Kidney (tissue), 14 donors: Measurements from ENCODE around the gene AUTS2. TPM values are rescaled to one million over a fixed set of nuclear protein-coding genes. Genes with fewer than 3 reads are reported as not detected.

ENCODE experiments used
- DNase-seq, 5 donors: peaks; one replicate each; pipeline ENCODE4 v3.0.0-alpha.2; 2013 to 2020
- FAIRE-seq: peaks from 2 replicates; lab custom pipeline; 2012; peaks lifted over from hg19 to GRCh38; lab: Jason Lieb, UNC
- H3K27ac ChIP-seq, 2 donors: one replicate each; pipeline ENCODE4 v1.7.0; 2013; ENCODE audit warnings: low read depth in 2 of 2, low read length in 2 of 2, inconsistent platforms in 1 of 2
- H3K27me3 ChIP-seq: one replicate; pipeline ENCODE4 v1.7.1; 2013; ENCODE audit warnings: low read length, inconsistent platforms; ENCODE audit not compliant: control insufficient read depth, insufficient read depth
- H3K36me3 ChIP-seq, 3 donors: one replicate each; pipeline versions ENCODE4 v1.7.0 to v1.7.1; 2013; ENCODE audit warnings: low read length in 3 of 3, control low read depth in 1 of 3, inconsistent platforms in 1 of 3; ENCODE audit not compliant: insufficient read depth in 3 of 3, control insufficient read depth in 2 of 3
- H3K4me1 ChIP-seq, 3 donors: one replicate each; pipeline versions ENCODE4 v1.7.0 to v1.7.1; 2013; ENCODE audit warnings: low read length in 3 of 3, inconsistent platforms in 1 of 3, low read depth in 1 of 3; ENCODE audit not compliant: control insufficient read depth in 2 of 3, insufficient read depth in 2 of 3
- H3K4me3 ChIP-seq, 3 donors: one replicate each; pipeline versions ENCODE4 v1.7.0 to v1.8.1; 2013; ENCODE audit warnings: low read length in 3 of 3, control low read depth in 1 of 3, inconsistent platforms in 1 of 3
- H3K9ac ChIP-seq, 3 donors: one replicate each; pipeline versions ENCODE4 v1.7.0 to v1.7.1; 2013; ENCODE audit warnings: low read length in 3 of 3, control low read depth in 1 of 3, inconsistent platforms in 1 of 3
- H3K9me3 ChIP-seq, 3 donors: one replicate each; pipeline versions ENCODE4 v1.7.0 to v1.7.1; 2013; ENCODE audit warnings: low read length in 3 of 3, control low read depth in 1 of 3, inconsistent platforms in 1 of 3; ENCODE audit not compliant: control insufficient read depth in 2 of 3, insufficient read depth in 1 of 3
- intact Hi-C: fragments of 100-400 bp; cut with DNase I; formaldehyde crosslinking; loops from one replicate; pipeline ENCODE4 v1.11.1; 2022
- polyA plus RNA-seq: library from polyadenylated mRNA; stranded (reverse); fragments of 350-450 nt; fragmentation: Illumina TruSeq; extraction: RNeasy Lipid Tissue Mini Kit (QIAGEN cat#74804); gene quantifications from one replicate; pipeline ENCODE4 v1.2.3, GENCODE V29; 2014; ENCODE audit warnings: low read depth, low replicate concordance; ENCODE audit not compliant: insufficient read depth
- total RNA-seq: library from RNA; stranded (reverse); fragmentation: NEBNext Ultra II Directional; extraction: Animal tissue kit (Norgen Biotek cat#: 25700); gene quantifications from one replicate; pipeline ENCODE4 v1.2.1, GENCODE V29; 2021
- TF ChIP-seq, protein P1 (sequence below): IDR thresholded peaks from 3 replicates; pipeline ENCODE4 v1.5.1; 2012; ENCODE audit warnings: mild to moderate bottlenecking, moderate library complexity, borderline replicate concordance; ENCODE audit not compliant: insufficient read depth; ENCODE audit errors: extremely low read depth
- donor health status: control.
- donor health status: control.
- donor health status: control.
- donor health status: control.
- donor health status: control.
- donor health status: DM: yes; HTN: yes; CAD: no.
- donor health status: Normal renal cell carcinoma (clear cell type).

The AUTS2 gene
- total and polyA plus RNA-seq, 2 donors from 2014 or later: 5.2 to 33.8 TPM

DNA sequence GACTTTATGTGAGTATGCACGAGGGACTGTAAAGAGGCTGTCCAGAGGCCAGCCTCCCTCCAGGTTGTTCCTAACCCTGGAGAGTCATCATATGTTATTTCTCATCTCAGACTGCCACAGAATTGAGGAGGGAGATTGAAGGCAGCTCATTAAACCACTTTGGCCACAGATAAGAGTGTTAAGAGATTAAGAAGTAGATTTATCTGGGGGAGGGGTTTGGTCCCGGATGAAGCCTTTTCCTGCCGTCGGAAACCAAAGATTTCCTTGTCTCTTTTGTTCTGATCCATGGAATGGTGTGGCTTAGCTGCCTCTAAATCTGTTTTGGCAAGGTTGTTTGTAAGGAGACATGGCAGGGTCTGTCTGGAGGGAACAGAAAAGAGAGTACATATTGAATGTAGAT is 338.8 kb downstream of the AUTS2 start:
- TF ChIP-seq, protein P1, sequence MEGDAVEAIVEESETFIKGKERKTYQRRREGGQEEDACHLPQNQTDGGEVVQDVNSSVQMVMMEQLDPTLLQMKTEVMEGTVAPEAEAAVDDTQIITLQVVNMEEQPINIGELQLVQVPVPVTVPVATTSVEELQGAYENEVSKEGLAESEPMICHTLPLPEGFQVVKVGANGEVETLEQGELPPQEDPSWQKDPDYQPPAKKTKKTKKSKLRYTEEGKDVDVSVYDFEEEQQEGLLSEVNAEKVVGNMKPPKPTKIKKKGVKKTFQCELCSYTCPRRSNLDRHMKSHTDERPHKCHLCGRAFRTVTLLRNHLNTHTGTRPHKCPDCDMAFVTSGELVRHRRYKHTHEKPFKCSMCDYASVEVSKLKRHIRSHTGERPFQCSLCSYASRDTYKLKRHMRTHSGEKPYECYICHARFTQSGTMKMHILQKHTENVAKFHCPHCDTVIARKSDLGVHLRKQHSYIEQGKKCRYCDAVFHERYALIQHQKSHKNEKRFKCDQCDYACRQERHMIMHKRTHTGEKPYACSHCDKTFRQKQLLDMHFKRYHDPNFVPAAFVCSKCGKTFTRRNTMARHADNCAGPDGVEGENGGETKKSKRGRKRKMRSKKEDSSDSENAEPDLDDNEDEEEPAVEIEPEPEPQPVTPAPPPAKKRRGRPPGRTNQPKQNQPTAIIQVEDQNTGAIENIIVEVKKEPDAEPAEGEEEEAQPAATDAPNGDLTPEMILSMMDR: no peak
- H3K4me1 ChIP-seq: no peaks in the 10 kb centered on the region
- FAIRE-seq: no peak

DNA sequence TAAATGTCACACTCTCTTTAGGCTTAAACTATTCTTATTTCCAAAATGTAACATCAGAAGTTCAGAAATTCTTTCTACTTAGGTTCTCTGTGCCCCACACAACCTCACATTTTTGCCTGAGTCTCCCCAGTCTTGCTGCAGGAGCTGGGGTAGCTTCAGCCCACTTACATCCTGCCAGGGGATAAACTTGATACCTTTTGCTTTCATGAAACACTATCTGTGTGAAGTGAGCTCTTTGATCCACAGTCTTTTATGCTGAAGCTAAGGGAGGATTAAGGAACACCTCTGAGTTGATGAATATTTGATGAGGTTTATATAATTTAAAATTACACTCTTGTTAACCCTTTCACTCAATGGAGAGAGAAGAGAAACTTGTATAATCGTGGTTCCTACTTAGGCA is 341.0 kb downstream of the AUTS2 start:
- FAIRE-seq (no peak), DNase-seq (peak in 1 of 5 donors; percentile 33)
- H3K27ac ChIP-seq: no peak overlapping the region
- intact Hi-C loops: no loop called here
- no peak overlapping the region for H3K9ac ChIP-seq
- H3K9me3 ChIP-seq: no peaks in the 10 kb centered on the region
- no peaks in the 10 kb centered on the region for H3K27me3 ChIP-seq
- H3K4me1 ChIP-seq: no peaks in the 10 kb centered on the region
- no peaks in the 10 kb centered on the region for H3K36me3 ChIP-seq
- no peak overlapping the region for H3K4me3 ChIP-seq
- TF ChIP-seq, protein P1: no peak

More for the DNA sequence above, 338.8 kb downstream of the AUTS2 start:
- DNase-seq: no peak
- Histone ChIP-seq H3K4me3 (no peak overlapping the region), H3K9ac (no peak overlapping the region), H3K36me3 (no peaks in the 10 kb centered on the region), H3K9me3 (no peaks in the 10 kb centered on the region), H3K27me3 (no peaks in the 10 kb centered on the region), H3K27ac (no peak overlapping the region)
- intact Hi-C loops: no loop called here

DNA sequence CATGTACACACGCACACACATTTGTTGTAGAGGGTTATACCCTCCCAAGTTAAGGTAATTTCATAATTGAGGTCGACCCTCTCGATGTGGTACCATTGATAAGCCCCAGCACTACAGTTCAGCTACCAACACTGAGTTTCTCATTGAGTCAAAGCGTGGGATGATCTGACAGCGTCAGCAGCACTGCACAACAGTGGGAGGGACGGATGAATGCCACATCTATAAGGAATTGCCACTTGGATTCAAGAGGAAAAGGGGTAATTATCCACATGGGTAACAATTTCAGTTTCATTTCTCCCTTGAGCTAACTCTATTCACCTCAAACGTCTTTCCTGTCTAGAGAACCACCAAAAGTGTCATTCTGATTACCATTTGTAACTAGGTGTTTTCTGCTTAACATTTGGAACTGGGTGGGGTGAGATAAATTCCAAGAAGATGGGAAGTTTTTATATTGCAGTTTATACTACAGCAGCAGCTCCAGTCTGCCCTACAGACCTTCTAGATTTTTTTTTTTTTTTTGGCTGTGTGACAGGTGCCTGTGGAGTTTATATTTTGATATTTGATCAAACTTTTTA is 342.9 kb downstream of the AUTS2 start:
- Histone ChIP-seq H3K9me3 (no peaks in the 10 kb centered on the region), H3K36me3 (no peaks in the 10 kb centered on the region), H3K9ac (no peak overlapping the region), H3K4me1 (no peaks in the 10 kb centered on the region), H3K4me3 (no peak overlapping the region), H3K27me3 (no peaks in the 10 kb centered on the region), H3K27ac (no peak overlapping the region)
- TF ChIP-seq, protein P1: no peak
- no peak for FAIRE-seq
- intact Hi-C loops: no loop called here
- DNase-seq: no peak

DNA sequence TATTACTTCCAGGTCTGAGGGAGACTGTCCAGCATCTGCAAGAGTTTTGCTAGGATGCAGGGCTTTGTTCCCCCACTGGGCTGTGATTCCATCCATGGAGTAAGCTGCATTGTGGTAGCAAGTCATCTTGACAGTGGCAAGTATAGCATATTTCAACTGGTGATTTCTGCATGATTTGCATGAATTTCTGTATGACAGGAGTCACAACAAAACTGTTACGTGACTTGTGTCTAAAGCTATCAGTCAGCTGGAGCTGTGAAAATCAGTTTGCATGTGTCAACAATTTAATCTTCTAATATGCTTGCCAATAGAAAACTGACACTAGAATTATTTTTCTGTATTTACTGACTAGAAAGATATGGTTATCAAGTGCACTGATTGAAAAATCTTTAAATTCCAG is 344.3 kb downstream of the AUTS2 start:
- intact Hi-C loops: no loop called here
- H3K9me3 ChIP-seq: no peaks in the 10 kb centered on the region
- FAIRE-seq (no peak), DNase-seq (no peak)
- H3K36me3 ChIP-seq: no peaks in the 10 kb centered on the region
- no peaks in the 10 kb centered on the region for H3K4me1 ChIP-seq
- H3K27me3 ChIP-seq: no peaks in the 10 kb centered on the region
- no peak overlapping the region for H3K27ac ChIP-seq
- TF ChIP-seq, protein P1: no peak
- H3K4me3 ChIP-seq: no peak overlapping the region
- H3K9ac ChIP-seq: no peak overlapping the region
